Common myeloid progenitor, CD34-positive (primary cell): ENCODE results near the gene MAB21L4.

Source experiments
- CTCF ChIA-PET: fragments of 350-600 bp; sonication (Branson Sonifier 250); formaldehyde crosslinking; loops from one replicate; lab custom pipeline; 2021; ENCODE audit warnings: antibody characterized with exemption; lab: Charles Lee
- POLR2A ChIA-PET: fragments of 350-600 bp; sonication (Branson Sonifier 250); formaldehyde crosslinking; loops from one replicate; lab custom pipeline; 2021; ENCODE audit warnings: antibody characterized with exemption; lab: Charles Lee
- DNase-seq, 3 donors: peaks; one replicate each; pipeline versions ENCODE4 v3.0.0 to v3.0.0-alpha.2; 2013
- H3K27ac ChIP-seq, 2 experiments: 1 replicate in 1 of 2; 2 replicates in 1 of 2; pipeline ENCODE4 v1.7.0; 2013; ENCODE audit warnings: inconsistent platforms in 2 of 2, low read length in 2 of 2, mild to moderate bottlenecking in 2 of 2, low read depth in 1 of 2, moderate library complexity in 1 of 2; ENCODE audit not compliant: severe bottlenecking in 2 of 2, insufficient read depth in 1 of 2, poor library complexity in 1 of 2
- H3K27me3 ChIP-seq, 5 experiments: replicated peaks in 2 of 5; 1 replicate in 3 of 5; 2 replicates in 2 of 5; pipeline versions ENCODE4 v1.6.1 to v1.7.0; 2013; ENCODE audit warnings: low read length in 4 of 5, mild to moderate bottlenecking in 2 of 5, moderate library complexity in 2 of 5, inconsistent platforms in 1 of 5; ENCODE audit not compliant: insufficient read depth in 5 of 5, control insufficient read depth in 4 of 5
- H3K36me3 ChIP-seq, 4 experiments: 1 replicate in 2 of 4; 2 replicates in 2 of 4; pipeline versions ENCODE4 v1.6.1 to v1.7.0; 2013; ENCODE audit warnings: low read length in 3 of 4, control low read depth in 1 of 4, mild to moderate bottlenecking in 1 of 4; ENCODE audit not compliant: control insufficient read depth in 4 of 4, insufficient read depth in 4 of 4
- H3K4me1 ChIP-seq, 4 experiments: 1 replicate in 3 of 4; 2 replicates in 1 of 4; pipeline versions ENCODE4 v1.6.1 to v1.7.1; 2013; ENCODE audit warnings: low read length in 3 of 4, mild to moderate bottlenecking in 3 of 4, control low read depth in 1 of 4, inconsistent platforms in 1 of 4, moderate library complexity in 1 of 4; ENCODE audit not compliant: control insufficient read depth in 4 of 4, insufficient read depth in 4 of 4; ENCODE audit errors: control extremely low read depth in 1 of 4
- H3K4me3 ChIP-seq, 7 experiments: 1 replicate in 4 of 7; 2 replicates in 3 of 7; pipeline versions ENCODE4 v1.5.1 to v1.7.0; 2013; ENCODE audit warnings: mild to moderate bottlenecking in 7 of 7, low read length in 6 of 7, moderate library complexity in 6 of 7, inconsistent platforms in 2 of 7, low read depth in 2 of 7, control low read depth in 1 of 7; ENCODE audit not compliant: insufficient read depth in 4 of 7, control insufficient read depth in 1 of 7; ENCODE audit errors: extremely low read depth in 1 of 7
- H3K9me3 ChIP-seq, 5 experiments: 1 replicate in 4 of 5; 2 replicates in 1 of 5; pipeline versions ENCODE4 v1.6.1 to v1.7.1; 2013; ENCODE audit warnings: low read length in 4 of 5, mild to moderate bottlenecking in 2 of 5, inconsistent platforms in 1 of 5, low read depth in 1 of 5, moderate library complexity in 1 of 5; ENCODE audit not compliant: control insufficient read depth in 4 of 5, insufficient read depth in 2 of 5; ENCODE audit errors: control extremely low read depth in 1 of 5
- WGBS: methylation state at CpG from one replicate; pipeline ENCODE4 v1.1.5; 2013; ENCODE audit not compliant: insufficient coverage; 5-methylcytosine and 5-hydroxymethylcytosine counted together

Gene MAB21L4

GRCh38 chr2:240873098-240873788, 22.7 kb downstream of the MAB21L4 start:
- ChIA-PET POLR2A (no interaction called here), CTCF (interaction anchor here (1.2 kb wide), 1 partner anchor 22 kb away, joined by 3 read pairs; no protein-coding TSS in a partner anchor)
- Histone ChIP-seq H3K27me3 (no peaks in the 10 kb centered on the region), H3K4me1 (no peaks in the 10 kb centered on the region), H3K27ac (no peak overlapping the region), H3K4me3 (no peak overlapping the region), H3K36me3 (no peaks in the 10 kb centered on the region), H3K9me3 (no peaks in the 10 kb centered on the region)
- no peak for DNase-seq
- 92% methylated on average over 17 of the region's 21 CpGs for WGBS

- no peak for DNase-seq
These were observed 23.4 kb downstream of the MAB21L4 start for GRCh38 chr2:240872317-240873097.

GRCh38 chr2:240871071-240871958, 24.6 kb downstream of the MAB21L4 start:
- no peak overlapping the region for H3K4me3 ChIP-seq

More at GRCh38 chr2:240872317-240873097, 23.4 kb downstream of the MAB21L4 start:
- WGBS: 92% methylated on average over 13 of the region's 17 CpGs
- Histone ChIP-seq H3K4me1 (no peaks in the 10 kb centered on the region), H3K27ac (no peak overlapping the region), H3K9me3 (no peaks in the 10 kb centered on the region), H3K36me3 (no peaks in the 10 kb centered on the region), H3K27me3 (no peaks in the 10 kb centered on the region), H3K4me3 (no peak overlapping the region)
- POLR2A ChIA-PET: no interaction called here
- CTCF ChIA-PET: interaction anchor here (1.2 kb wide), 1 partner anchor 21 kb away, joined by 3 read pairs; no protein-coding TSS in a partner anchor

GRCh38 chr2:240869956-240870875, 25.7 kb downstream of the MAB21L4 start:
- no peaks in the 10 kb centered on the region for H3K27me3 ChIP-seq
- POLR2A ChIA-PET: no interaction called here
- WGBS: 90% methylated on average over 10 of the region's 15 CpGs

More at GRCh38 chr2:240871071-240871958, 24.6 kb downstream of the MAB21L4 start:
- no peak for DNase-seq
- H3K27me3 ChIP-seq: no peaks in the 10 kb centered on the region
- no peak overlapping the region for H3K27ac ChIP-seq
- CTCF ChIA-PET: interaction anchor here (0.6 kb wide), 1 partner anchor 35 kb away, joined by 3 read pairs; no protein-coding TSS in a partner anchor
- no peaks in the 10 kb centered on the region for H3K9me3 ChIP-seq
- no peaks in the 10 kb centered on the region for H3K36me3 ChIP-seq
- 98% methylated on average over 13 of the region's 16 CpGs for WGBS
- POLR2A ChIA-PET: no interaction called here
- no peaks in the 10 kb centered on the region for H3K4me1 ChIP-seq

GRCh38 chr2:240869109-240869955, 26.6 kb downstream of the MAB21L4 start:
- Histone ChIP-seq H3K27me3 (peaks cover 0 to 3% (median 0%) of the 10 kb centered on the region in 5 experiments), H3K4me3 (no peak overlapping the region), H3K9me3 (no peaks in the 10 kb centered on the region), H3K36me3 (no peaks in the 10 kb centered on the region), H3K4me1 (no peaks in the 10 kb centered on the region), H3K27ac (no peak overlapping the region)
- no peak for DNase-seq
- ChIA-PET POLR2A (interaction anchor here (0.6 kb wide), 1 partner anchor 441 kb away, joined by 3 read pairs; no protein-coding TSS in a partner anchor), CTCF (interaction anchor here (1.0 kb wide), 1 partner anchor 67 kb away, joined by 3 read pairs; no protein-coding TSS in a partner anchor)
- whole genome bisulfite sequencing: 95% methylated on average over 20 of the region's 25 CpGs

More at GRCh38 chr2:240869956-240870875, 25.7 kb downstream of the MAB21L4 start:
- Histone ChIP-seq H3K9me3 (no peaks in the 10 kb centered on the region), H3K4me3 (no peak overlapping the region), H3K4me1 (no peaks in the 10 kb centered on the region), H3K27ac (no peak overlapping the region), H3K36me3 (no peaks in the 10 kb centered on the region)
- CTCF ChIA-PET: interaction anchor here (1.0 kb wide), 1 partner anchor 68 kb away, joined by 3 read pairs; no protein-coding TSS in a partner anchor
- no peak for DNase-seq
